ENCODE measurements around the gene NECAB2.

The NECAB2 gene

GRCh38 chr16:84048270-84048669 is 80.2 kb downstream of the NECAB2 start:
- H3K36me3 ChIP-seq: peaks cover 37% of the 10 kb centered on the region
- TF ChIP-seq CTCF (IDR thresholded peaks at IDR 0.05): no peak
- no peak overlapping the region for H3K27ac ChIP-seq
- H3K4me1 ChIP-seq (ENCODE audit: control insufficient read depth in 1 of 2, insufficient read depth in 1 of 2, low read depth in 1 of 2, low read length in 1 of 2): no peaks in the 10 kb centered on the region
- no peak overlapping the region for H3K4me3 ChIP-seq (ENCODE audit: low read depth in 1 of 2, low read length in 1 of 2)
- no peaks in the 10 kb centered on the region for H3K9me3 ChIP-seq
- peaks cover 25% of the 10 kb centered on the region for H3K27me3 ChIP-seq

GRCh38 chr16:84048871-84049270 is 80.8 kb downstream of the NECAB2 start:
- Histone ChIP-seq H3K27ac (no peak overlapping the region), H3K27me3 (peaks cover 19% of the 10 kb centered on the region), H3K4me1 (ENCODE audit: control insufficient read depth in 1 of 2, insufficient read depth in 1 of 2, low read depth in 1 of 2, low read length in 1 of 2) (no peaks in the 10 kb centered on the region), H3K9me3 (no peaks in the 10 kb centered on the region), H3K4me3 (ENCODE audit: low read depth in 1 of 2, low read length in 1 of 2) (no peak overlapping the region), H3K36me3 (peaks cover 43% of the 10 kb centered on the region)
- TF ChIP-seq CTCF (IDR thresholded peaks at IDR 0.05): no peak

- no peak for TF ChIP-seq CTCF (IDR thresholded peaks at IDR 0.05)
- peaks cover 12% of the 10 kb centered on the region for H3K27me3 ChIP-seq
- H3K9me3 ChIP-seq: no peaks in the 10 kb centered on the region
- no peak overlapping the region for H3K27ac ChIP-seq
- no peaks in the 10 kb centered on the region for H3K4me1 ChIP-seq (ENCODE audit: control insufficient read depth in 1 of 2, insufficient read depth in 1 of 2, low read depth in 1 of 2, low read length in 1 of 2)
- peaks cover 50% of the 10 kb centered on the region for H3K36me3 ChIP-seq
- H3K4me3 ChIP-seq (ENCODE audit: low read depth in 1 of 2, low read length in 1 of 2): no peak overlapping the region
These were observed 81.5 kb downstream of the NECAB2 start for GRCh38 chr16:84049403-84050060.

- H3K27me3 ChIP-seq: peaks cover 4% of the 10 kb centered on the region
- no peak for TF ChIP-seq CTCF (IDR thresholded peaks at IDR 0.05)
- H3K4me3 ChIP-seq (ENCODE audit: low read depth in 1 of 2, low read length in 1 of 2): no peak overlapping the region
- H3K4me1 ChIP-seq (ENCODE audit: control insufficient read depth in 1 of 2, insufficient read depth in 1 of 2, low read depth in 1 of 2, low read length in 1 of 2): no peaks in the 10 kb centered on the region
- H3K27ac ChIP-seq: no peak overlapping the region
- H3K9me3 ChIP-seq: no peaks in the 10 kb centered on the region
- peaks cover 58% of the 10 kb centered on the region for H3K36me3 ChIP-seq
These were observed 82.3 kb downstream of the NECAB2 start for GRCh38 chr16:84050316-84050715.

GRCh38 chr16:84052071-84052622 is 84.1 kb downstream of the NECAB2 start:
- Histone ChIP-seq H3K27me3 (no peaks in the 10 kb centered on the region), H3K27ac (no peak overlapping the region), H3K9me3 (no peaks in the 10 kb centered on the region), H3K4me3 (ENCODE audit: low read depth in 1 of 2, low read length in 1 of 2) (no peak overlapping the region), H3K36me3 (peaks cover 76% of the 10 kb centered on the region), H3K4me1 (ENCODE audit: control insufficient read depth in 1 of 2, insufficient read depth in 1 of 2, low read depth in 1 of 2, low read length in 1 of 2) (no peaks in the 10 kb centered on the region)
- TF ChIP-seq CTCF (IDR thresholded peaks at IDR 0.05): no peak

Data from neutrophil (primary cell).